ENCODE measurements around the gene SIGLEC8. TPM values are rescaled to one million over a fixed set of nuclear protein-coding genes. Genes with fewer than 3 reads are reported as not detected.

Gene SIGLEC8
- total RNA-seq, 1 donor from 2014 or later, result not detected

DNA sequence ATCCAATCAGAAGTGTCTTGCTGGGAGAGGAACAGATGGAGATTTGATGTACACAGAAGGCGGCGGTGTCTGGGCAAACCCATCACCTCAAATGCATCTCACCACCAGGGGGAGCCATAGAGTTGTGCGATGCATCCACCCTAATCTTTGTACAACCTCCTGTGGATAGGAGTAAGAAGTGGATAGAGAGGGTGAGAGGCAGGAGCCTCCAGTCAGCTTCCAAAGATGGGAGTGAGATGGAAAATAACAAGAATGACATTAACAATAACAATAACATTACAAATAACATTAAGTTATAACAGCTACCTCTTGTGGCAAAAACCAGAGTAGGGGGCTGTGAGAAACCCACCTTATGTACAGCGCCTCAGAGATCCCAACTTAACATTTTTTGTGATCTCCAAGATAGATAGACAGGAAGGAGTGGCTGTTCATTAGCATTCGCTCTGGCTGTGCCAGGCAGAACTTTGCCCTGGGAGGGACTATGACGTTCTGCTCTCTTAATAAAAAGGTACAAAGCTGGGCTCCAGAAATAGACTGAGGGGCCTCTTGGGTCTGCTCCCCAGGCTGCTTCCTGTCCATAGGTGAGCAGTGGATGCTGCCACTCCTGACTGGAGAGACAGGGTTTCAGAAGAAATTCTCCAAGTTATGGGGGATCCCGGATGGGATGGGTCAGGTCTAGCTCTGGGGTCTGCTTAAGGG is 14.9 kb upstream of the SIGLEC8 start:
- peaks cover 5% of the 10 kb centered on the region for H3K27me3 Mint-ChIP-seq
- TF ChIP-seq, protein P1, sequence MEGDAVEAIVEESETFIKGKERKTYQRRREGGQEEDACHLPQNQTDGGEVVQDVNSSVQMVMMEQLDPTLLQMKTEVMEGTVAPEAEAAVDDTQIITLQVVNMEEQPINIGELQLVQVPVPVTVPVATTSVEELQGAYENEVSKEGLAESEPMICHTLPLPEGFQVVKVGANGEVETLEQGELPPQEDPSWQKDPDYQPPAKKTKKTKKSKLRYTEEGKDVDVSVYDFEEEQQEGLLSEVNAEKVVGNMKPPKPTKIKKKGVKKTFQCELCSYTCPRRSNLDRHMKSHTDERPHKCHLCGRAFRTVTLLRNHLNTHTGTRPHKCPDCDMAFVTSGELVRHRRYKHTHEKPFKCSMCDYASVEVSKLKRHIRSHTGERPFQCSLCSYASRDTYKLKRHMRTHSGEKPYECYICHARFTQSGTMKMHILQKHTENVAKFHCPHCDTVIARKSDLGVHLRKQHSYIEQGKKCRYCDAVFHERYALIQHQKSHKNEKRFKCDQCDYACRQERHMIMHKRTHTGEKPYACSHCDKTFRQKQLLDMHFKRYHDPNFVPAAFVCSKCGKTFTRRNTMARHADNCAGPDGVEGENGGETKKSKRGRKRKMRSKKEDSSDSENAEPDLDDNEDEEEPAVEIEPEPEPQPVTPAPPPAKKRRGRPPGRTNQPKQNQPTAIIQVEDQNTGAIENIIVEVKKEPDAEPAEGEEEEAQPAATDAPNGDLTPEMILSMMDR (IDR thresholded peaks at IDR 0.05), result peak; percentile 40
- DNase-seq, result peak; percentile 56
- CTCF ChIA-PET, result interaction anchor here (0.6 to 11.8 kb wide), 38 partner anchors 11 to 595 kb away, joined by 3 to 414 read pairs (median 4); partner anchors contain the start of genes SIGLEC10, SIGLEC6 and ZNF175
- H3K4me1 Mint-ChIP-seq, result peaks cover 10% of the 10 kb centered on the region
- no peaks in the 10 kb centered on the region for H3K9me3 Mint-ChIP-seq
- POLR2A ChIA-PET, result interaction anchor here (0.8 to 0.9 kb wide), 2 partner anchors 52 to 184 kb away, joined by 3 read pairs; no protein-coding TSS in a partner anchor
- H3K27ac Mint-ChIP-seq, result no peak overlapping the region
- ATAC-seq (ENCODE audit: low read depth), result peak; percentile 67
- intact Hi-C loops (cut with micrococcal nuclease), result loop anchor here (1.0 to 2.0 kb wide), 7 partner anchors 42 to 306 kb away; no protein-coding TSS in a partner anchor
- no peaks in the 10 kb centered on the region for H3K36me3 Mint-ChIP-seq (ENCODE audit: low read depth)
- no peak overlapping the region for H3K4me3 Mint-ChIP-seq

DNA sequence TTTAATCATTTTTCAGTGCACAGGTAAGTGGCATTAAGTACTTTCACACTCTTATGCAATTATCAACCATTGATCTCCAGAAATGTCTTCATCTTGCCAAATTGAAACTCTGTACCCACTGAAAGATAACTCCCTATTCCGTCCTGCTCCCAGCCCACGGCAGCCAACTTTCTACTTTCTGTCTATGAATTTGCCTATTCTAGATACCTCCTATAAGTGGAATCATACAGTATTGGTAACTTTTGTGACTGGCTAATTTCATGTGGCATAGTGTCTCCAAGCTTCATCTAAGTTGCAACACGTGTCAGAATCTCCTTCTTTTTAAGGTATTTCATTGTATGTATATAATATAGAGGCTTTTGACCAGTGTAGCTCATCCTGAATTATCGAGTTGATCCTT is 14.4 kb upstream of the SIGLEC8 start:
- intact Hi-C loops (cut with micrococcal nuclease), result loop anchor here (1.0 to 2.0 kb wide), 7 partner anchors 43 to 306 kb away; no protein-coding TSS in a partner anchor
- Mint-ChIP-seq H3K27ac (no peak overlapping the region), H3K27me3 (peaks cover 11% of the 10 kb centered on the region), H3K4me3 (no peak overlapping the region), H3K4me1 (peaks cover 10% of the 10 kb centered on the region), H3K9me3 (no peaks in the 10 kb centered on the region), H3K36me3 (ENCODE audit: low read depth) (no peaks in the 10 kb centered on the region)
- ATAC-seq (ENCODE audit: low read depth), result no peak
- TF ChIP-seq, protein P1 (IDR thresholded peaks at IDR 0.05), result no peak
- ChIA-PET CTCF (interaction anchor here (0.6 to 11.8 kb wide), 32 partner anchors 12 to 594 kb away, joined by 3 to 414 read pairs (median 4); partner anchors contain the start of genes SIGLEC10 and ZNF175), POLR2A (interaction anchor here (0.6 to 0.9 kb wide), 2 partner anchors 51 to 1467 kb away, joined by 3 to 4 read pairs; no protein-coding TSS in a partner anchor)
- DNase-seq, result no peak

DNA sequence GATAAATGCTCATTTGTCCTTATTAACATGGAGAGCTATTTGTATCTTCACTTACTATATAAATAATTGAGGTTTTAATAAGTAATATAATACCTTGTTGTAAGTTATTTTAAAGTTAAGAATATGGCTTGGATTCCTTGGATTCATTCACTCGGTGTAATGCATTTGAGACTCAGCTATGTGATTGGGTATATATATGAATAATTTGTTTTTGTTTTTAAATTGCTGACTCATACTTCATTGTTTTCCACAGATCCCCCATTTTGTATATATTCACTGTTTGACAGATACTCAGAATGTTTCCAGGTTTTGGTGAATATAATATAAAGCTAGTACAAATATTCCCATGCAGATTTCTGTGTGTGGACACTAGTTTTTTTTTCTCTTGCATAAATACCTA is 13.3 kb upstream of the SIGLEC8 start:
- Mint-ChIP-seq H3K4me3 (no peak overlapping the region), H3K36me3 (ENCODE audit: low read depth) (no peaks in the 10 kb centered on the region), H3K9me3 (no peaks in the 10 kb centered on the region), H3K4me1 (peaks cover 10% of the 10 kb centered on the region), H3K27me3 (peaks cover 15% of the 10 kb centered on the region), H3K27ac (no peak overlapping the region)
- DNase-seq (no peak), ATAC-seq (ENCODE audit: low read depth) (no peak)
- POLR2A ChIA-PET, result no interaction called here
- CTCF ChIA-PET, result interaction anchor here (0.8 to 11.8 kb wide), 10 partner anchors 22 to 306 kb away, joined by 3 to 414 read pairs (median 4); no protein-coding TSS in a partner anchor
- intact Hi-C loops (cut with micrococcal nuclease), result no loop called here
- TF ChIP-seq, protein P1 (IDR thresholded peaks at IDR 0.05), result no peak

DNA sequence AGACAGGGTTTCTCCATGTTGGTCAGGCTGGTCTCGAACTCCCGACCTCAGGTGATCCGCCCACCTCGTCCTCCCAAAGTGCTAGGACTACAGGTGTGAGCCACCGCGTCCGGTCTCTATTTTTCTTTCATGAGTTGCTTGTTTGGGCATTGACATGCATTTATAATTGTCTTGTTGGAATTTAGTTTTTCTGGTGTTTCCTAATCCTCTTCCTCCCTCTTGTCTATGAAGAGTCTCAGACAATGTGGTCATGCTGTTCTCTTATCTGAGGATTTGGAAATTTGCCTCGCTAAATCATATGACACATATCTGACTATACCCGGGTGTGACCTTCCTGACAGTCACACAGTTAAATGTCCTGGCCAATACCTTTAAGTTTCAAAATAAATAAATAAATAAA is 12.7 kb upstream of the SIGLEC8 start:
- CTCF ChIA-PET, result interaction anchor here (0.8 to 11.8 kb wide), 6 partner anchors 21 to 307 kb away, joined by 3 to 414 read pairs (median 4); no protein-coding TSS in a partner anchor
- DNase-seq (no peak), ATAC-seq (ENCODE audit: low read depth) (no peak)
- TF ChIP-seq, protein P1 (IDR thresholded peaks at IDR 0.05), result no peak
- Mint-ChIP-seq H3K4me3 (no peak overlapping the region), H3K9me3 (no peaks in the 10 kb centered on the region), H3K27ac (no peak overlapping the region), H3K27me3 (peaks cover 15% of the 10 kb centered on the region), H3K4me1 (peaks cover 10% of the 10 kb centered on the region), H3K36me3 (ENCODE audit: low read depth) (no peaks in the 10 kb centered on the region)
- intact Hi-C loops (cut with micrococcal nuclease), result no loop called here
- POLR2A ChIA-PET, result no interaction called here

DNA sequence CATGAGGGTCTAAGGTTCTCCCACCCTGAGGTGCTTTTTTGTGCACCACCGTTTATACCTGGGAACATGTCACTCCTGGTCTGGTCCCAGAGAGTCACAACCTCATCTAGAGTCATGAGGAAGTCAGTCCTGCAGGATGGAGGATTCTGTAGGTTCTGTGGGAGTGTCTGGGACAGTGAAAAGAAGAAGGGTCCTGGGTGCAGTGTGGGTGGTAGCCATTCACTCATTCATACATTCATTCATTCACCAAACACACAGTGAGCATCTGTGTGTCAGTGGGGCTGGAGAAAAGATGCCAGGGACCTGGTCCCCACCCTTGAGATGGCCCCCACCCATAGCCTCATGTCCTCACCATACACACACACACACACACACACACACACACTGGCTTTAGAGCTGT is 11.4 kb upstream of the SIGLEC8 start:
- ATAC-seq (ENCODE audit: low read depth), result no peak
- intact Hi-C loops (cut with micrococcal nuclease), result no loop called here

More for the DNA sequence above, 11.4 kb upstream of the SIGLEC8 start:
- Mint-ChIP-seq H3K27me3 (peaks cover 21% of the 10 kb centered on the region), H3K4me3 (no peak overlapping the region), H3K9me3 (no peaks in the 10 kb centered on the region), H3K4me1 (peaks cover 8% of the 10 kb centered on the region), H3K36me3 (ENCODE audit: low read depth) (no peaks in the 10 kb centered on the region), H3K27ac (no peak overlapping the region)
- TF ChIP-seq, protein P1 (IDR thresholded peaks at IDR 0.05), result no peak
- ChIA-PET CTCF (interaction anchor here (0.6 to 11.8 kb wide), 2 partner anchors 142 to 189 kb away, joined by 3 to 414 read pairs; no protein-coding TSS in a partner anchor), POLR2A (no interaction called here)
- no peak for DNase-seq
